GM18526 (cell line): Measurements from ENCODE around the gene PVR.

ENCODE experiments used
- POLR2A ChIP-seq: IDR thresholded peaks from 3 replicates; pipeline ENCODE4 v1.6.1; 2011; ENCODE audit not compliant: insufficient read length; ENCODE audit errors: extremely low read depth

The PVR gene

DNA sequence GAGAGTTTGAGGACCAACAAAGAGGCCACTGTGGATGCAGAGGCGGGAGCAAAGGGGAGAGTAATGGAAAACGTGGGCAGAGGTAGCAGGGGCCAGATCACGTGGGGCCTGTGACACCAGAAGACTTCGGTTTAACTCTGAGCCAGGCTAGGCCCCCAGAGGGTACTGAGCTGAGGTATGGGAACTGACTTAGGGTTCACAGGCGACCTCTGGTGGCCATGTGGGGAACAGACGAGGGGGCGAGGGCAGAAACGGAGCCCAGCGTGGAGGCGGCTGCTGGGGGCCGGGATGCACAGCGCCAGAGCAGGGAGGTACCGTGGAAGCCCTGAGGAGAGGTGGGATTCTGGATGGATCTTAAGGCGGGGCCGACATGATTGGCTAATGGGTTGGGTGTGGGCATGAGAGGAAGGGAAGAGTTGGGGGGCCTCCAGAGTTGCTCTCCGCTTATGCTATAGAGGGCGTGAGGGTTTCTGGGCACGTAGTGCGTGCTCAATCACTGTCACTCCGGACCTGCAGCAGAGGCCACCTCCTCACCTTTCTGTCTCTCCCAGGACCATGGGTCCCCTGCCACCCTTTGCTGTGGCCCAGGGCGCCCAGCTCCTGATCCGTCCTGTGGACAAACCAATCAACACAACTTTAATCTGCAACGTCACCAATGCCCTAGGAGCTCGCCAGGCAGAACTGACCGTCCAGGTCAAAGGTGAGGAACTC lies 13.7 kb downstream of the PVR start:
- TF ChIP-seq POLR2A, result no peak

DNA sequence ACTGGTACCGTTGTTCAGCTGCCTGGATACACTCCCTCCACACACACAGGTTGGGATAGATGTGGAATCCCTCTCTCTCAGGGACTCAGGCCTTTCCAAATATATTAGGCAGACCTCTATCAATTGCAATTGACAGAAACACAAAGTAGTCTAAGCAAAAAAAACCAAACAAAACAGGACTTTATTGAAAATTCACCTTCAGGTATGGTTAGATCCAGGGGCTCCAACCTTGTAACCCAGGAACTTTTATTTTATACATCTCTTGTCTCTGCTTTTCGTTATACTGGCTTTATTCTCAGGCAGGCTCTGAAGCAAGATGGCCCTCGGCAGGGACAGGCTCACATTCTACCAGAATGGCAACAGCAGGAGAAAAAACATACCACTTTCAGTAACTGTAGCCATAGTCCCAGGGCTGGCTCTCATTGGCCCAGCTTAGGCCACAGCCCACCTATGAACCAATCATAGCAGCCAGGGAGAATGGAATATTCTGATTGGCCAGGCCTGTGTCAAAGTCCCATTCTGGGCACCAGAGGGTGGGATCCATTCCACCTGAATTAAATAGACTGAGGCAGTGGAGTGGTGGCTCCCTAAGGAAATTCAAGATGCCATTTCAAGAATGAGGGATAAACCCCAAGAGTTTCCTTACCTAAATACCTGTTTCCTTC lies 14.5 kb downstream of the PVR start:
- no peak for TF ChIP-seq POLR2A

DNA sequence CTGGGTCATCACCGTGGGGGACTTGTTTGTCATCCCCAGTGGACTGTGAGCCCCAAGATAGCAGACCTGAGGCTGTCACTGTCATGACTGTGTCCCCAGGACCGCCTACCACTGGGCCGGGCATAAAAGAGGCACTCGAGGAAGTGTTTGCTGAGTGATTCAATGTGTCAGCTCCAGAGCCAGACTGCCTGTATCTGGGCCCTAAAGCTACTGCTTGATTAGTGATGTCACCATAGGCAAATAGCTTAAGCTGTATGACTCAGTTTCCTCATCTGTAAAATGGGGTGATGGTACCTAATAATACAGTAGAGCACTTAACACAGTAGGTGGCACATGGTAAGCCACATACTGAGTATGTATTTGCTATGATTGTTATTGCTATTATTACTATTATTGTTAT lies 16.4 kb downstream of the PVR start:
- TF ChIP-seq POLR2A, result no peak

DNA sequence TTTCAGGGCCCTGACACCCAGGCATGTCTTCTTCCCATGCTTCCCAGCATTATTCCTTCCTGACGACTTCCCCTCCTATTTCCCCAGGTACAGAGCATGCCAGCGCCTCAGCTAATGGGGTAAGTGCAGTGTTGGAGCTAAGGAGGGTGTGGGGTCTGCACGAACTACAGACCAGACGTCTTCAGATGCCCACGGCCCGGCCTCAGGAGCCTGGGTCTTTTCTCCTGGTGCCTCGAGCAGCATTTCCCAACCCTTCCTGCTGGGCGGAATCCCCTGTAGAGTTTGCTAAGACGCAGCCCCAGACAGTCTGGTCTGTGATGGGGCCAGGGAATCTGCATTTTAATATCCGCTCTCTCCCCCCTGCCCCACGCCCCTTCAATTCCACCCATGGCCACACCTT lies 17.5 kb downstream of the PVR start:
- no peak for TF ChIP-seq POLR2A

DNA sequence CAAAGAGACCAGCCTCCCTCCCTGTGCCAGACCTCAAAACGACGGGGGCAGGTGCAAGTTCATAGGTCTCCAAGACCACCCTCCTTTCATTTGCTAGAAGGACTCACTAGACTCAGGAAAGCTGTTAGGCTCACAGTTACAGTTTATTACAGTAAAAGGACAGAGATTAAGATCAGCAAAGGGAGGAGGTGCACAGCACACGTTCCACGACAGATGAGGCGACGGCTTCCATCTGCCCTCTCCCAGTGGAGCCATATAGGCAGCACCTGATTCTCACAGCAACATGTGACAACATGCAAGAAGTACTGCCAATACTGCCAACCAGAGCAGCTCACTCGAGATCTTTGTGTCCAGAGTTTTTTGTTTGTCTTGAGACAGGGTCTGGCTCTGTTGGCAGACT lies 18.2 kb downstream of the PVR start:
- TF ChIP-seq POLR2A, result no peak

- no peak for TF ChIP-seq POLR2A
These were observed 19.1 kb downstream of the PVR start for GRCh38 chr19:44662691-44663385.

- no peak for TF ChIP-seq POLR2A
These were observed 20.3 kb downstream of the PVR start for GRCh38 chr19:44663996-44664395.

GRCh38 chr19:44664976-44665375 lies 21.3 kb downstream of the PVR start:
- TF ChIP-seq POLR2A, result no peak

GRCh38 chr19:44666852-44667556 lies 23.3 kb downstream of the PVR start:
- no peak for TF ChIP-seq POLR2A

GRCh38 chr19:44668985-44669764 lies 25.5 kb downstream of the PVR start:
- TF ChIP-seq POLR2A, result no peak

GRCh38 chr19:44671400-44671799 lies 27.7 kb downstream of the PVR start, which contains the start of gene CEACAM19:
Gene CEACAM19, plus strand, starts transcription at chr19:44671482. Its CDS starts 450 bp downstream, at chr19:44671932.
- no peak for TF ChIP-seq POLR2A

GRCh38 chr19:44672226-44672625 lies 28.5 kb downstream of the PVR start:
- no peak for TF ChIP-seq POLR2A

DNA sequence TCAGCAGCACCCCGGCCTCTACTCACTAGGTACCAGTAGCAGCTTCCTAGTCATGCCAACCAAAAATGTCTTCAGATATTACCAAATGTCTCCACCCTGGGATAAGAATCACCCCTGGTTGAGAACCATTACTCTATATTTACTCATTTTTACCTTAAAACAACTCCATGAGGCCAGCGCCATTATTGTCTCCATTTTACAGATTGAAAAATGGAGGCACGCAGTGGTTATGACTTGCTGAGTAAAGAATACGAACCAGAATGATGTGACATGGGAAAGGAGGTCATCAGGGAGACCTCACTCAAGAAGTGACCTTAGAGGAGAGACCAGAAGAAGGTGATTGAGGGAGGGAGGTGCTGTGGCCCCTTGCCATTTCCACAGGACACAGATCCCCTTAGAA lies 29.8 kb downstream of the PVR start:
- no peak for TF ChIP-seq POLR2A

GRCh38 chr19:44675521-44675920 lies 31.8 kb downstream of the PVR start:
- no peak for TF ChIP-seq POLR2A
